CD4-positive, alpha-beta T cell treated with Interleukin-12 subunit alpha and Interleukin-12 subunit beta, for 1 hour (primary cell): ENCODE results near the gene CDAN1.
"Not testable (repeated sequence)": the region's sequence is repeated elsewhere in the genome, so short reads cannot be mapped to it uniquely, and the experiment has no call there.

Experiments used
- DNase-seq: peaks from one replicate; pipeline ENCODE4 v3.0.0-alpha.2; 2020

Gene CDAN1, protein sequence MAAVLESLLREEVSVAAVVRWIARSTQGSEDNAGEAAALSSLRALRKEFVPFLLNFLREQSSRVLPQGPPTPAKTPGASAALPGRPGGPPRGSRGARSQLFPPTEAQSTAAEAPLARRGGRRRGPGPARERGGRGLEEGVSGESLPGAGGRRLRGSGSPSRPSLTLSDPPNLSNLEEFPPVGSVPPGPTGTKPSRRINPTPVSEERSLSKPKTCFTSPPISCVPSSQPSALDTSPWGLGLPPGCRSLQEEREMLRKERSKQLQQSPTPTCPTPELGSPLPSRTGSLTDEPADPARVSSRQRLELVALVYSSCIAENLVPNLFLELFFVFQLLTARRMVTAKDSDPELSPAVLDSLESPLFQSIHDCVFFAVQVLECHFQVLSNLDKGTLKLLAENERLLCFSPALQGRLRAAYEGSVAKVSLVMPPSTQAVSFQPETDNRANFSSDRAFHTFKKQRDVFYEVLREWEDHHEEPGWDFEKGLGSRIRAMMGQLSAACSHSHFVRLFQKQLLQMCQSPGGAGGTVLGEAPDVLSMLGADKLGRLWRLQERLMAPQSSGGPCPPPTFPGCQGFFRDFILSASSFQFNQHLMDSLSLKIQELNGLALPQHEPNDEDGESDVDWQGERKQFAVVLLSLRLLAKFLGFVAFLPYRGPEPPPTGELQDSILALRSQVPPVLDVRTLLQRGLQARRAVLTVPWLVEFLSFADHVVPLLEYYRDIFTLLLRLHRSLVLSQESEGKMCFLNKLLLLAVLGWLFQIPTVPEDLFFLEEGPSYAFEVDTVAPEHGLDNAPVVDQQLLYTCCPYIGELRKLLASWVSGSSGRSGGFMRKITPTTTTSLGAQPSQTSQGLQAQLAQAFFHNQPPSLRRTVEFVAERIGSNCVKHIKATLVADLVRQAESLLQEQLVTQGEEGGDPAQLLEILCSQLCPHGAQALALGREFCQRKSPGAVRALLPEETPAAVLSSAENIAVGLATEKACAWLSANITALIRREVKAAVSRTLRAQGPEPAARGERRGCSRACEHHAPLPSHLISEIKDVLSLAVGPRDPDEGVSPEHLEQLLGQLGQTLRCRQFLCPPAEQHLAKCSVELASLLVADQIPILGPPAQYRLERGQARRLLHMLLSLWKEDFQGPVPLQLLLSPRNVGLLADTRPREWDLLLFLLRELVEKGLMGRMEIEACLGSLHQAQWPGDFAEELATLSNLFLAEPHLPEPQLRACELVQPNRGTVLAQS

DNA sequence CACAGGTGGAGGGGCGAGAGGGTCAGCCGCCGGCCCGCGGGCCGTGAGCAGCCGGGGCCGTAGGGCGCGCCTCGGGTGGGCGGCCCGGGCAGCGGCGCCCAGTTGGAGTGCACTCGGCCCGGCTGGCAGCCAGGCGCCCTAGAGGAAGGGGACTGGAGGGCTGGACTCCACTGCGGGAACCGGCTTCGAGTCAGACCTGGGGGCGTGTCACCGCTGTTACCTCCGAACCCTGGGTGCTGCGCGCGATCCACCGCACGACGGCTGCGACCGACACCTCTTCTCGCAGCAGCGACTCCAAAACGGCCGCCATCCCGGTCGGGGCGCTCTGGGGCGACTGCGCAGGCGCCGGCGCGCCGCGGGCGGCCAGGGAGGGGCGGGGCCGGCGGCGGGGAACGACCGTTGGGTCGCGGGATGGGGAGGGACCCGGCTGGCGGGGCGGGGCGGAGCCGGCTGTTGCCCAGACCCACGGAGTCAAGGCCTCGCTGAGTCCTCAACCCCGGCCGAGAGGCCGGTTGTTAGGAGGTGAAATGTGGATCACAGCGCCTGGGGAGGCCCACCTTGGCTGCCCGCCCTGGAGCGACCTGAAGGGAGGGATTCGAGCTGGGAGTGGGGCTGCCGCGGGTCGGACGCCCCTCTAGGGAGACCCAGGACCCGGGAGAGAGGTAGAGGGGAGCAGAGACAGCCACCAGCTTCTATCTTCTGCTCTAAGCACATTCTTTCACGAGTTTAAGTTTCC lies at the start of gene CDAN1:
CDAN1 (minus strand) TSS at position 336 of the 736 bp plus-strand sequence; CDS start at position 310, 26 bp downstream.
- peak; percentile 95 for DNase-seq

DNA sequence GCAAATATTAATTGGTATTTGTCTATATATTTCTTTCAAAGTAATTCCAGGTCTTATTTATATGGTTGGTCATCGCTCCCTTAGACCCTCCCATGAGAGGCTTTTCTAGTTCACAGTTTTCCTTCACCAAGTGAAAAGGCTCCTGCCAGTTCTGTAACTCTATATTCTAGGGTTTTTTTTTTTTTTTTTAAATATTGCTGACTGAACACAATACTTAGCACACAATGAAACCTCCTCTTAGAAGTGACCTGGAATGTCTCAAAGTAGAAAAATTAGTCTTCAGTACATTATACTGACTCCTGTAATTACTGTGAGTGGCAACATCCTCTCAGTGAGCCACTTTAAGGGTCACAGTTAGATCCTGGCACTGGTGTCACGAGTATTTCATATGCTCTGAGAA lies 48.6 kb upstream of the CDAN1 start:
- no peak for DNase-seq

DNA sequence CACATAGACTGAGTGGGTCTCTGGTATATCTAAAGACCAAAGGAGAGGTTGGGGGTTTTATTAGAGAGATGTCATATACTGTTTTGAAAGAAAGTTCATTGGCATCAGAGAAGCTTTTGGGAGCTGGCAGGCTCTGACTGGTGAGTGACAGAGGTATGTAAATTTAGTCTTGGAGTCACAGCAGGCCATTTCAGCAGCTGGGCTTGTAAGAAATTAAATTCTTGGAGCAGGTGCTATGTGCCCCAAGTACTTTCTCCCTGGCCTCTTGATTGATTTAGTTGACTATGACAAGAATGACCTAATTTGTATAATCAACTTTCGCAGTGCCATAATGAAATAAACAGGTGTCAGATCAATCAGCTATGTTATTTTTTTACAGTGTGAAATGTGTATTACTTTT lies 47.8 kb upstream of the CDAN1 start:
- DNase-seq: no peak

DNA sequence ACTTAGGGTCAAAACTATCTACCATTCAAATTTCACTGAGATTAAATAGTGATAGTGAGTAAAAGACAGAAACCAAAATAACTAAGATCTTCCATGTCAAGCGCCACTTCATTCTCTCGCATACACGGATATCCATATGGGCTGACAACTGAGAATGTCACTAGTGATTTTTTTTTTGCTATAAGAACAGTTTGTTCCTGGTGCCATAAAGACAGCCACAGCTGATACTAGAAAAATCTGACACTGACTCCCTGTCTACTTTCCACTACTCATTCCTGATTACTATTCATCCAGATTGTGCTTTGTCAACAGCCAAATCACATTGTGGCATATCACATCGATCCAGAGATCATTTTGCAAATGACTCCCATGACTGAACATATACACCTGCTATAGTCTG lies 45.8 kb upstream of the CDAN1 start:
- no peak for DNase-seq

DNA sequence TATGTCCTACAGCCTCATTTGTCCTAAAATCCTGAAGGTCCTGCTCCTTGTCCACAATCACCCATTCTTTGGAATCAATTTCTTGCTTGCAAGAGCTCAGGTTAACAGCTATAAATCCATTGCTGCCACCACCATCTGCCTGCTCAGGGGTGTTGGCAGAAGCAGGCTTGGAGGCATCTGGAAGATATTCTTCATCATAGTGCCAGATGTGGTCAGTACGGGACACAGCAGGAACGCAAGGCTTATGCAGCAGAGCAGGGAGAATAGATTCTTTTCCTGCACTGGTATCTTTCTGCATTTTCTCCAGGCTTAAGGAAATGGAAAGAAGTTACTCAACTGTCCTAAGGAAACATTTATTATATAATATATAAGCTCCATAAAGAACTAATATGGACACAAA lies 38.5 kb upstream of the CDAN1 start:
- no peak for DNase-seq

DNA sequence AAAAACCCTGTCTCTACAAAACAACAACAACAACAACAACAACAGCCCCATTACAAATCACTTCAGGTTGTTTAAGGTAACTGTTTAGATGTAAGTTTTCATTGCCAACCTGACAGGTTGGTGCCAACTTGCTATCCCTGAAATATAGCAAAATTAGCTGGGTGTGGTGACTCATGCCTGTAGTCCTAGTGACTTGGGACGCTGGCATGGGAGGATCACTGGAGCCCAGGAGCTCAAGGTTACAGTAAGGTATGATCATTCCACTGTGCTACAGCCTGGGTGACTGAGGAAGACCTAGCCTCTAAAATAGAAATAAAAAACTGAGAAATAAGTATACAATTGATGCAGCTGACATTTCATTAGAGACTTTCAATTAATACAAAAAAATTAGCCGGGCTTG lies 36.0 kb upstream of the CDAN1 start:
- no peak for DNase-seq

DNA sequence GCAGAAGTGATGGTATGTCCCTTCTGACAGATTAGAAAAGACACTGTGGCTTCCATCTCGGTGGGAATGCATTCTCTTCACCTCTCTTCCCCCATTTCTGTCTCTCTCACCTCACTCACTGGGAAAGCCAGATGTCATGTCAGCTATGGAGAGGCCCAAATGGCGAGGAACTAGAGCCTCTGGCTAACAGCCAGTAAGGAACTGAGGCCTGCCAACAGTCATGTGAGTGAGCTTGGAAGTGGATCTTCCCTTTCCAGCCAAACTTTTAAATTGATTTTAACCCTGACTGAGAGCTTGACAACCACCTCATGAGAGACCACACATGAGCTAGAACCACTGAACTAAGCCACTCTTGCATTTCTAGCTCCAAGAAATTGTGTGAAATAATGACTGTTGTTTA lies 35.2 kb upstream of the CDAN1 start:
- DNase-seq: no peak

DNA sequence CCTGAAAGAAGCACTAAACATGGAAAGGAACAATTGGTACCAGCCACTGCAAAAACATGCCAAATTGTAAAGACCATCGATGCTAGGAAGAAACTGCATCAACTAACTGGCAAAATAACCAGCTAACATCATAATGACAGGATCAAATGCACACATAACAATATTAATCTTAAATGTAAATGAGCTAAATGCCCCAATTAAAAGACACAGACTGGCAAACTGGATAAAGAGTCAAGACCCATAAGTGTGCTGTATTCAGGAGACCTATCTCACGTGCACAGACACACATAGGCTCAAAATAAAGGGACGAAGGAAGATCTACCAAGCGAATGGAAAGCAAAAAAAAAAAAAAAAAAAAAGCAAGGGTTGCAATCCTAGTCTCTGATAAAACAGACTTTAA lies 29.2 kb upstream of the CDAN1 start:
- DNase-seq: not testable (repeated sequence)

DNA sequence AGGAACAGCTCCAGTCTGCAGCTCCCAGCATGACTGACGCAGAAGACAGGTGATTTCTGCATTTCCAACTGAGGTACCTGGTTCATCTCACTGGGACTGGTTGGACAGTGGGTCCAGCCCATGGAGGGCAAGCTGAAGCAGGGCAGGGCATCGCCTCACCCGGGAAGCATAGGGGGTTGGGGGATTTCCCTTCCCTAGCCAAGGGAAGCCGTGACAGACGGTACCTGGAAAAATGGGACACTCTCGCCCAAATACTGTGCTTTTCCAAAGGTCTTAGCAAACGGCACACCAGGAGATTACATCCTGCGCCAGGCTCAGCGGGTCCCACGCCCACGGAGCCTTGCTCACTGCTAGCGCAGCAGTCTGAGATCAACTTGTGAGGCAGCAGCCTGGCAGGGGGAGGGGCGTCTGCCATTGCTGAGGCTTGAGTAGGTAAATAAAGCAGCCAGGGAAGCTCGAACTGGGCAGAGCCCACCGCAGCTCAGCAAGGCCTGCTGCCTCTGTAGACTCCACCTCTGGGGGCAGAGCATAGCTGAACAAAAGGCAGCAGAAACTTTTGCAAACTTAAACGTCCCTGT lies 27.3 kb upstream of the CDAN1 start:
- not testable (repeated sequence) for DNase-seq

DNA sequence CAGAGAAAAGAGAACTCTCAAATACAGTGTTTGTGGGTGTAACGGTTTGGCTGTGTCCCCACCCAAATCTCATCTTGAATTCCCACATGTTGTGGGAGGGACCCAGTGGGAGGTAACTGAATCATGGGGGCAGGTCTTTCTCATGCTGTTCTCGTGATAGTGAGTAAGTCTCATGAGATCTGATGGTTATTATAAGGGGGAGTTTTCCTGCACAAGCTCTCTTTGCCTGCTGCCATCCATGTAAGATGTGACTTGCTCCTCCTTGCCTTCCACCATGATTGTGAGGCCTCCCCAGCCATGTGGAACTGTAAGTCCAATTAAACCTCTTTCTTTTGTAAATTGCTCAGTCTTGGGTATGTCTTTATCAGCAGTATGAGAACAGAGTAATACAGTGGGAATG lies 24.9 kb upstream of the CDAN1 start:
- not testable (repeated sequence) for DNase-seq

DNA sequence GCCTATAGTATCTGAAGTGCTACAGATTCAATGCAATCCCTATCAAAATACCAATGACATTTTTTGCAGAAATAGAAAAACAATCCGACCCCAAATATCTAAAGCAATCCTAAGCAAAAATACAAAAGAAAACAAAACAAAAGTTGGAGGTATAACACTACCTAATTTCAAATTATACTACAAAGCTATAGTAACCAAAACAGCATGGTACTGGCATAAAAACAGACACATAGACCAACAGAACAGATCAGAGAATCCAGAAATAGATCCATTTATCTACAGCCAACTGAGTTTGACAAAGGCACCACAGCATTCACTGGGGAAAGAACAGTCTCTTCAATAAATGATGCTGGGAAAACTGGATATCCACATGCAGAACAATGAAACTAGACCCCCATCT lies 23.8 kb upstream of the CDAN1 start:
- no peak for DNase-seq

DNA sequence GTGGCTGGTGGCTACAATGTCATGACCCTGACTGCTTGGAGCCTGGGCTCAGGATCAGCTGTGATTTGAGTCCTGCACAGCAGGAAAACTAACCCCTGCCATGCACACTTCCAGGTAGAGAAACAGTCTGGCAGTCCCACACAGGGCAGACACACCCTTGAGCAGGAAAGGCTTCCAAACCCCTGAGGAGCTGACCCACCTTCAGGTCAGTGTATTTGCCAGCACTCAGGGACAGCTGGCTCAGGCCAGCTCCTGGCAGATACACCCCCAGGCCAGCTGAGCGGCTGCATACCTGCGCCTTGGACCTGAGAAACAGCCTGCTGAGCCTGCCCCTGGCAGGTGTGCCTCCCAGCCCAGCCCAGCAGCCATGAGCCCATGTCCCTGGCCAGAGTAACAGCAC lies 22.2 kb upstream of the CDAN1 start:
- DNase-seq: no peak

DNA sequence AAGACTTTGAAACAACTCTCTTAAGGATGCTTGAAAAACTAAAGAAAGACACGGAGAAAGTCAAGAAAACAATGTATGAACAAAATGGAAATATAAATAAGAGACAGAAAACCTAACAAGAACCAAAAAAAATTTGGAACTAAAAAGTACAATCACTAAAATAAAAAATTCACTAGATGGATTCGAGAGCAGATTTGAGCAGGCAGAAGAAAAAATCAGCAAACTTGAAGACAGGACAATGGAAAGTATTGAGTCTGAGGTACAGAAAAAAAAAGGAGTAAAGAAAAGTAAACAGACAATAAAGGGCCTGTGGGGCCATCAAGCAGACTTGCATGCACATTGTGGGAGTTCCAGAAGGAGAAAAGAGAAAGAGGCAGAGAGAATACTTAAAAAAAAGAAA lies 13.4 kb upstream of the CDAN1 start:
- DNase-seq: no peak

DNA sequence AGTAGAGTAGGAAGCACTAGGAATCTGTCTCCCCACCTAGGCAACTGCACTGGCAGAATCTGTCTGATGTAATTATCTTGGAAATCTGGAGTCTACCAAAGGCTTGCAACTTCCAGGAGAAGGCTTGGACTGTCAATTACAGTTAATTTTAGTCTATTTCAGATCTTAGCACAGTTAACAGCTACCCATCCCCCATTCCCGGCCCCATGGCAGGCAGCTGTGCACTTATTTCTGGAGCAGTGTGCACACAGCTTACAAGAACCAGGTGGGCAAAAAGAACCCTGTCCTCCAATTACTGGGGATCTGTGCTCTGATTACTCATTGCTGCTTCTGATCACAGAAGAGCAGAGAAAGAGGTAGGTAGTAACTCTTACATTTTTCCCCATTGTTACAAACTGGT lies 12.3 kb upstream of the CDAN1 start:
- no peak for DNase-seq

DNA sequence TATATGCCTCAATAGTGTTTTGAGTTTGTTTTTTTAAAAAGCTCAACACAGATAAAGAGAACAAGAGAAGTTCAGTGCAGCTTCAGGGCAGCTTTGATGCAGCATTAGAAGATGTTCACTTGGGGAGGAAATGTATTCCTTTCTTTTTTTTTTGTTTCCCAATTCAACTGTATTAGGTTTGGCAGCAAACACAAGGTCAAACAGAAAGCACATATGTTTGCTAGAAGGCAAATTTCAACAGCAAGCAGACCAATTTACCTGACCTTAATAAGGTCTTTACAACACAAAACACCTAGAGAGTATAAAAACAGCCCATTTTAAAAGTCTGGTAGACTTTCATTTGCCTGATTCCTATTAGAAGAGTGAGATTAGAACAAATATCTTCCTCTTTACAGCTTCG lies 7.3 kb upstream of the CDAN1 start:
- no peak for DNase-seq

DNA sequence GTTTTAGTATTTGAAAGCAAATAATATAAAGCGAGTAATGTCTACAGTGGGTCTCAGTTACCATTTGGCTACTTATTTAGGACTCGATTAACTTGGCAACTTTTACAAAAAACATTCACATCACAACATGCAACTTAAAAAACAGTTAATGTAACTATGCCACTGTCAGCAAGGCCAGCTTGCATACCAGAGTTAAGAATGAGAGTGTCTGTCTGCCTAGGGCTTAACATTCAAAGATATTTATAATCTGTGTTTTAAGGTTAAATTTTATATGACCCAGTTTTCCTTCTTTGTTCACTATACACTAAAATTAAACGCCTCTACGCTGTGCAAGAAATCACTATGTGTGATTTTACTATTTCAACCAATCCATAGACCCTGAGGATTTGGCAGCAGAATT lies 5.2 kb upstream of the CDAN1 start:
- no peak for DNase-seq

DNA sequence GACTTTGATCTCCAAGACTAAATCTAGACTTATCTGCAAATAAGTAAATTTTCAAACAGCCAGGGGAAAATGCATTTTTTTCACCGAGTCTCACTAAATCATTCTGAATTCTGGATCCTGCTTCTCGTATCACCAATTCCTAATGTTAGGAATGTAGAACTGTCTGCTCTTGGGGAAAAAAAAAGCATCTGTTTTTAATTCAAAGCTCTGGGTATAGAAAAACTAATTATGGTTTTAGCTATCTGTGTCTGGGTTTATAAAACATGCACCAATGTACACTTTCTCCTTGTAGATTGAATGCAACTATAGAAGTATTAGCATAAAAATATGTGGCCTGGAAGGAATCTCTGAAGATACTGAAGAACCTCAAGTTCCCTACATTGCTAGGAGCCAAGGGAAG lies 4.8 kb upstream of the CDAN1 start:
- no peak for DNase-seq

DNA sequence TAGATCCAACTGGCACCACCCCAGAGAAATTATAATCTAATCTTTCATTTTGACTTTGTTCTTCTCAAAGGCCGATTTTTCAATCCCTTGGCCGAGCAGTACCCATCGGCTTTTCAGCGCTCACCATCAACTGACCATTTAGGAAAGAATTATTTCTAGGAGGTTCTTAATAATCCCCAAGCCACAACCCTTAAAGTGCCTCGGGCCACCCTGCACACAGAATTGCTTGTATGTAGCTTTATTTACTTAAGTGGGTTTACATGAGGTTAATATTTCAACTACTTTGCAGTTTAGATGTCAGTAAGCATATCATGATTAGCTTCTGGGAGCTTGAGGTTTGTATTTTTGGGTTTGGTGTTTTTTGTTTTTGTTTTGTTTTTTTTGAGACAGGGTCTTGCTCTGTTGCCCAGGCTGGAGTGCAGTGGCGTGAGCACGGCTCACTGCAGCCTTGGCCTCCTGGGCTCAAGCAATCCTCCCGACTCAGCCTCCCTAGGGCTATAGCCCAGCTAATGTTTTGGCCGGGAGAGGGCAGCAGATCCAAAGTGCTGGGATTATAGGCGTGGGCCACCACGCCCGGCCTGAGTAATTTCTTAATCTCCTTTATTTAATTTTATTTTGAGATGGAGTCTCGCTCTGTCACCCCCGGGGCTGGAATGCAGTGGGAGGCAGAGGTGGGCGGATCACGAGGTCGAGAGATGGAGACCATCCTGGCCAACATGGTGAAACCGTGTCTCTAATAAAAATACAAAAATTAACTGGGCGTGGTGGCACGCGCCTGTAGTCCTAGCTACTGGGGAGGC lies 801 bp upstream of the CDAN1 start:
- no peak for DNase-seq

DNA sequence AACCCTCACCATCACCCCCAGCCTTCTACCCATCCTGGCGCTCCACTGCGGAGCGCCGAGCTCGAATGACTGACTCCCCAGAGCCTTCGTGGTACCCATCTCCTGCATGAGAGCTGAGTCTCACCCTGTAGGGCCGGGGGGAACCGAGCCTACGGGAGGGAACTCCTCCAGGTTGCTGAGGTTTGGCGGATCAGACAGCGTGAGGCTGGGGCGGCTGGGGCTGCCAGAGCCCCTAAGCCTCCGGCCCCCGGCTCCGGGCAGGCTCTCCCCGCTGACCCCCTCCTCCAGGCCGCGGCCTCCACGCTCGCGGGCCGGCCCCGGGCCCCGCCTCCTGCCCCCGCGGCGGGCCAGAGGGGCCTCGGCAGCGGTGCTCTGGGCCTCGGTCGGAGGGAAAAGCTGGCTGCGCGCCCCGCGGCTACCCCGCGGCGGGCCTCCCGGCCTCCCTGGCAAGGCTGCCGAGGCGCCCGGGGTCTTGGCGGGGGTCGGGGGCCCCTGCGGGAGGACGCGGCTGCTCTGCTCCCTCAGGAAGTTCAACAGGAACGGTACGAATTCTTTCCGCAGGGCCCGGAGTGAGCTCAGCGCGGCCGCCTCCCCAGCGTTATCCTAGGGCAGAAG lies 643 bp downstream of the CDAN1 start:
- DNase-seq: peak; percentile 2

DNA sequence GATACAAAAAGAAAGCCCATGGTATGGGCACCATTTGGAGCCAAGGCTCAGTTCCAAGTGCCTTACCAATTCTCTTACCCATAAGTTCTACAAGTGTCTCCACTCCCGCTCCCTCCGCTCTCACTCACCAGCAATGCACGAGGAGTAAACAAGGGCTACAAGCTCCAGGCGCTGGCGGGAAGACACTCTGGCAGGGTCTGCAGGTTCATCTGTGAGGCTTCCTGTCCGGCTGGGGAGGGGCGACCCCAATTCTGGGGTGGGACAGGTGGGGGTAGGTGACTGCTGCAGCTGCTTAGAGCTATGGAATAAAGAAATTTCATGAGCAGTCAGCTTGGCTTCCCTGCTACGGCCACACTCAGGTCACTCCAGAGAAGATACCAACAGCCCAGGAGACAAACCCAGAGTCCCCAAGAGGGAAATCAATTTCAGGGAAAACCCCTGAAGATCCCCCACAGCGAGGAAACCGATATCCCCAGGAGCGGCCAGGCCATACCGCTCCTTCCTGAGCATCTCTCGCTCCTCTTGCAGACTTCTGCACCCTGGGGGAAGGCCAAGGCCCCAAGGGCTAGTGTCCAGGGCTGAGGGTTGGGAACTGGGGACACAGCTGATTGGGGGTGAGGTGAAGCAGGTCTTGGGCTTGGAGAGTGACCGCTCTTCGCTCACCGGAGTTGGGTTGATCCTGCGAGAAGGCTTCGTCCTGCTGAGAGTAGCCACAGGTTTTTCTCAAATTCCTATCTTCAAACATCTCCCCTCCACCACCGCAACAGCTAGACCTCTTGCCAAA lies 1.4 kb downstream of the CDAN1 start:
- DNase-seq: no peak
